GM12878 (cell line): ENCODE measurements around the gene CCL7.

Experiments used
- EZH2 ChIP-seq: IDR thresholded peaks from 2 replicates; pipeline ENCODE4 v1.6.1; 2012; ENCODE audit warnings: low read depth, mild to moderate bottlenecking, control low read depth, inconsistent platforms, low read length, borderline replicate concordance; ENCODE audit not compliant: control insufficient read depth
- FOXK2 ChIP-seq: fragments of 450-650 bp; IDR thresholded peaks from 2 replicates; pipeline ENCODE4 v1.6.1; 2017; ENCODE audit warnings: mild to moderate bottlenecking, moderate library complexity
- NFYB ChIP-seq: IDR thresholded peaks from 2 replicates; pipeline ENCODE4 v1.6.1; 2011; ENCODE audit warnings: low read depth, mild to moderate bottlenecking, low read length, improper control_type of control experiment, moderate library complexity; ENCODE audit not compliant: insufficient read depth
- POLR2A ChIP-seq: IDR thresholded peaks from 2 replicates; pipeline ENCODE4 v1.6.1; 2011; ENCODE audit warnings: low read depth, mild to moderate bottlenecking, low read length
- TF ChIP-seq, protein P1 (sequence below): fragments of 450-650 bp; formaldehyde crosslinking; IDR thresholded peaks from 2 replicates; pipeline ENCODE4 v1.4.0; 2022; ENCODE audit warnings: mild to moderate bottlenecking, moderate library complexity
- TF ChIP-seq, protein P2 (sequence below): fragments of 450-650 bp; IDR thresholded peaks from 2 replicates; pipeline ENCODE4 v1.6.1; 2017; ENCODE audit warnings: mild to moderate bottlenecking

DNA sequence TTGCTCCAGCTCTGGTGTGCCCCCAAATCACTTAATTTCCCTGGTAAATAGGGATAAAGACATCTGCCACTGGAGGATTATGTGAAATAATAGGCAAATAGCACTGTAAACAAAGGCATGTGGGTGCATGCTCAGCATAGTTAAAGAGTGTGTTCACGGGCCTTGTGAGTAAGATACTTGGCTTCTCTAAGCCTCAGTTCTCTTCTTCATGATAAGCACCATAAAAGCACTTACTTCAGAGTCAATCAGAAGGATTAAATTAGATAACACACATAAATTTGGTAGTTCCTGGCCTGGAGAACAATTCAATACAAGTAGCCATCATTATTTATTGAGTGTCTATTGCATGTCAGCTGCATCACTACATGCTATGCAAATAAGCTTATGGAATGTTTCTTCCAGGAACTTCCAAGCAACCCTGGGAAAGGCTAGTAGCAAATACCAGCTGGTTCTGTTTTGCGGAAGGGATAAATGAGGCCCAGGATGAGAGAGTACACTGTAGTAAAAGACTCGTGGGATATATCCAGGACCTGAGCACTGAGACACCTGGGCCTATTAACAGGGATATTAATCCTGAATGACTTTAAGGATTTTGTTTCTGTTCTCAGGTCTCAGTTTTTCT lies 30.0 kb downstream of the CCL7 start:
- no peak for TF ChIP-seq EZH2
- TF ChIP-seq NFYB: no peak
- TF ChIP-seq, protein P1, sequence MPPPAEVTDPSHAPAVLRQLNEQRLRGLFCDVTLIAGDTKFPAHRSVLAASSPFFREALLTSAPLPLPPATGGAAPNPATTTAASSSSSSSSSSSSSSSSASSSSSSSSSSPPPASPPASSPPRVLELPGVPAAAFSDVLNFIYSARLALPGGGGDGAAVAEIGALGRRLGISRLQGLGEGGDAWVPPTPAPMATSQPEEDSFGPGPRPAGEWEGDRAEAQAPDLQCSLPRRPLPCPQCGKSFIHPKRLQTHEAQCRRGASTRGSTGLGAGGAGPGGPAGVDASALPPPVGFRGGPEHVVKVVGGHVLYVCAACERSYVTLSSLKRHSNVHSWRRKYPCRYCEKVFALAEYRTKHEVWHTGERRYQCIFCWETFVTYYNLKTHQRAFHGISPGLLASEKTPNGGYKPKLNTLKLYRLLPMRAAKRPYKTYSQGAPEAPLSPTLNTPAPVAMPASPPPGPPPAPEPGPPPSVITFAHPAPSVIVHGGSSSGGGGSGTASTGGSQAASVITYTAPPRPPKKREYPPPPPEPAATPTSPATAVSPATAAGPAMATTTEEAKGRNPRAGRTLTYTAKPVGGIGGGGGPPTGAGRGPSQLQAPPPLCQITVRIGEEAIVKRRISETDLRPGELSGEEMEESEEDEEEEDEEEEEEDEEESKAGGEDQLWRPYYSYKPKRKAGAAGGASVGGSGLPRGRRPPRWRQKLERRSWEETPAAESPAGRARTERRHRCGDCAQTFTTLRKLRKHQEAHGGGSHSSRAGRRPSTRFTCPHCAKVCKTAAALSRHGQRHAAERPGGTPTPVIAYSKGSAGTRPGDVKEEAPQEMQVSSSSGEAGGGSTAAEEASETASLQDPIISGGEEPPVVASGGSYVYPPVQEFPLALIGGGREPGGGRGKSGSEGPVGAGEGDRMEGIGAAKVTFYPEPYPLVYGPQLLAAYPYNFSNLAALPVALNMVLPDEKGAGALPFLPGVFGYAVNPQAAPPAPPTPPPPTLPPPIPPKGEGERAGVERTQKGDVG (CRISPR knock-in tag): no peak
- TF ChIP-seq FOXK2: no peak
- TF ChIP-seq, protein P2, sequence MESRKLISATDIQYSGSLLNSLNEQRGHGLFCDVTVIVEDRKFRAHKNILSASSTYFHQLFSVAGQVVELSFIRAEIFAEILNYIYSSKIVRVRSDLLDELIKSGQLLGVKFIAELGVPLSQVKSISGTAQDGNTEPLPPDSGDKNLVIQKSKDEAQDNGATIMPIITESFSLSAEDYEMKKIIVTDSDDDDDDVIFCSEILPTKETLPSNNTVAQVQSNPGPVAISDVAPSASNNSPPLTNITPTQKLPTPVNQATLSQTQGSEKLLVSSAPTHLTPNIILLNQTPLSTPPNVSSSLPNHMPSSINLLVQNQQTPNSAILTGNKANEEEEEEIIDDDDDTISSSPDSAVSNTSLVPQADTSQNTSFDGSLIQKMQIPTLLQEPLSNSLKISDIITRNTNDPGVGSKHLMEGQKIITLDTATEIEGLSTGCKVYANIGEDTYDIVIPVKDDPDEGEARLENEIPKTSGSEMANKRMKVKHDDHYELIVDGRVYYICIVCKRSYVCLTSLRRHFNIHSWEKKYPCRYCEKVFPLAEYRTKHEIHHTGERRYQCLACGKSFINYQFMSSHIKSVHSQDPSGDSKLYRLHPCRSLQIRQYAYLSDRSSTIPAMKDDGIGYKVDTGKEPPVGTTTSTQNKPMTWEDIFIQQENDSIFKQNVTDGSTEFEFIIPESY: no peak
- TF ChIP-seq POLR2A: no peak
